ENCODE measurements around the gene SLC38A3.

SLC38A3 gene

GRCh38 chr3:50165910-50166538 is 39.0 kb upstream of the SLC38A3 start:
- no peak for TF ChIP-seq ZFX (IDR thresholded peaks at IDR 0.05; ENCODE audit: borderline replicate concordance)
- no peak overlapping the region for H3K27ac ChIP-seq

GRCh38 chr3:50166620-50167019 is 38.5 kb upstream of the SLC38A3 start:
- H3K27ac ChIP-seq = no peak overlapping the region
- TF ChIP-seq CTCF (IDR thresholded peaks at IDR 0.05) = no peak
- no peak for TF ChIP-seq ZFX (IDR thresholded peaks at IDR 0.05; ENCODE audit: borderline replicate concordance)

- H3K27ac ChIP-seq = no peak overlapping the region
- TF ChIP-seq CTCF (IDR thresholded peaks at IDR 0.05) (no peak), ZFX (IDR thresholded peaks at IDR 0.05; ENCODE audit: borderline replicate concordance) (no peak)
Measured at GRCh38 chr3:50167069-50167840, 37.8 kb upstream of the SLC38A3 start.

GRCh38 chr3:50167841-50168209 is 37.2 kb upstream of the SLC38A3 start:
- no peak for TF ChIP-seq ZFX (IDR thresholded peaks at IDR 0.05; ENCODE audit: borderline replicate concordance)
- TF ChIP-seq CTCF (IDR thresholded peaks at IDR 0.05) = no peak
- H3K27ac ChIP-seq = no peak overlapping the region

- H3K27ac ChIP-seq = no peak overlapping the region
- TF ChIP-seq ZFX (IDR thresholded peaks at IDR 0.05; ENCODE audit: borderline replicate concordance) = no peak
- TF ChIP-seq CTCF (IDR thresholded peaks at IDR 0.05) = no peak
Measured at GRCh38 chr3:50168388-50168787, 36.7 kb upstream of the SLC38A3 start.

GRCh38 chr3:50168791-50169190 is 36.3 kb upstream of the SLC38A3 start:
- no peak for TF ChIP-seq CTCF (IDR thresholded peaks at IDR 0.05)
- no peak for TF ChIP-seq ZFX (IDR thresholded peaks at IDR 0.05; ENCODE audit: borderline replicate concordance)
- H3K27ac ChIP-seq = no peak overlapping the region

- no peak overlapping the region for H3K27ac ChIP-seq
- TF ChIP-seq ZFX (IDR thresholded peaks at IDR 0.05; ENCODE audit: borderline replicate concordance) (no peak), CTCF (IDR thresholded peaks at IDR 0.05) (no peak)
Measured at GRCh38 chr3:50169232-50169832, 35.7 kb upstream of the SLC38A3 start.
